ENCODE measurements around the gene TET2.

TET2 gene

DNA sequence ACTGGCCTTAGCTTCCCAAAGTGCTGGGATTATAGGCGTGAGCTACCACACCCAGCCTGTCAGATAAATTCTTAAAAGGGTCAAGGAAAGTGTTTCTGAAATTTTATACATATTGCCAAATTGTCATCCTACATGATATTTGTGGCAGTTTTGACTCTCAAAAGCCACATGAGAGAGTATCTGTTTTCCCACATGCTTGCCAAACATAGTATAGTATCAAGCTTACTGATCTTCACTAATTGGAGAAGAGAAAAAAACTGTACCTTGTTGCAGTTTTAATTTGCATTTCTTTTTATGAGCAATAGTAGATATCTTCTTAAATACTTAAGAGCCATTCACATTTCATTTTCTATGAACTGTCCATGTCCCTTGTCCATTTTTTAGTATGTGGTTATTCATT lies 83.6 kb downstream of the TET2 start:
- TF ChIP-seq, protein P1, sequence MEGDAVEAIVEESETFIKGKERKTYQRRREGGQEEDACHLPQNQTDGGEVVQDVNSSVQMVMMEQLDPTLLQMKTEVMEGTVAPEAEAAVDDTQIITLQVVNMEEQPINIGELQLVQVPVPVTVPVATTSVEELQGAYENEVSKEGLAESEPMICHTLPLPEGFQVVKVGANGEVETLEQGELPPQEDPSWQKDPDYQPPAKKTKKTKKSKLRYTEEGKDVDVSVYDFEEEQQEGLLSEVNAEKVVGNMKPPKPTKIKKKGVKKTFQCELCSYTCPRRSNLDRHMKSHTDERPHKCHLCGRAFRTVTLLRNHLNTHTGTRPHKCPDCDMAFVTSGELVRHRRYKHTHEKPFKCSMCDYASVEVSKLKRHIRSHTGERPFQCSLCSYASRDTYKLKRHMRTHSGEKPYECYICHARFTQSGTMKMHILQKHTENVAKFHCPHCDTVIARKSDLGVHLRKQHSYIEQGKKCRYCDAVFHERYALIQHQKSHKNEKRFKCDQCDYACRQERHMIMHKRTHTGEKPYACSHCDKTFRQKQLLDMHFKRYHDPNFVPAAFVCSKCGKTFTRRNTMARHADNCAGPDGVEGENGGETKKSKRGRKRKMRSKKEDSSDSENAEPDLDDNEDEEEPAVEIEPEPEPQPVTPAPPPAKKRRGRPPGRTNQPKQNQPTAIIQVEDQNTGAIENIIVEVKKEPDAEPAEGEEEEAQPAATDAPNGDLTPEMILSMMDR (conservative IDR thresholded peaks at IDR 0.05; ENCODE audit: low read length) = no peak
- no peak overlapping the region for H3K4me3 ChIP-seq (ENCODE audit: low read length)
- no peak for DNase-seq (ENCODE audit: low read depth)

- H3K4me3 ChIP-seq (ENCODE audit: low read length) = no peak overlapping the region
- TF ChIP-seq, protein P1 (conservative IDR thresholded peaks at IDR 0.05; ENCODE audit: low read length) = no peak
- DNase-seq (ENCODE audit: low read depth) = no peak
These were observed 85.7 kb downstream of the TET2 start for GRCh38 chr4:105232374-105232773.

- TF ChIP-seq, protein P1 (conservative IDR thresholded peaks at IDR 0.05; ENCODE audit: low read length) = no peak
- DNase-seq (ENCODE audit: low read depth) = no peak
- H3K4me3 ChIP-seq (ENCODE audit: low read length) = no peak overlapping the region
These were observed 87.9 kb downstream of the TET2 start for GRCh38 chr4:105234582-105234981.

- no peak overlapping the region for H3K4me3 ChIP-seq (ENCODE audit: low read length)
- no peak for DNase-seq (ENCODE audit: low read depth)
- TF ChIP-seq, protein P1 (conservative IDR thresholded peaks at IDR 0.05; ENCODE audit: low read length) = no peak
These were observed 89.7 kb downstream of the TET2 start for GRCh38 chr4:105236202-105236915.

- H3K4me3 ChIP-seq (ENCODE audit: low read length) = no peak overlapping the region
- no peak for DNase-seq (ENCODE audit: low read depth)
- TF ChIP-seq, protein P1 (conservative IDR thresholded peaks at IDR 0.05; ENCODE audit: low read length) = no peak
These were observed 90.2 kb downstream of the TET2 start for GRCh38 chr4:105236916-105237311.

- H3K4me3 ChIP-seq (ENCODE audit: low read length) = no peak overlapping the region
- TF ChIP-seq, protein P1 (conservative IDR thresholded peaks at IDR 0.05; ENCODE audit: low read length) = no peak
- DNase-seq (ENCODE audit: low read depth) = no peak
These were observed 93.4 kb downstream of the TET2 start for GRCh38 chr4:105240037-105240436.

DNA sequence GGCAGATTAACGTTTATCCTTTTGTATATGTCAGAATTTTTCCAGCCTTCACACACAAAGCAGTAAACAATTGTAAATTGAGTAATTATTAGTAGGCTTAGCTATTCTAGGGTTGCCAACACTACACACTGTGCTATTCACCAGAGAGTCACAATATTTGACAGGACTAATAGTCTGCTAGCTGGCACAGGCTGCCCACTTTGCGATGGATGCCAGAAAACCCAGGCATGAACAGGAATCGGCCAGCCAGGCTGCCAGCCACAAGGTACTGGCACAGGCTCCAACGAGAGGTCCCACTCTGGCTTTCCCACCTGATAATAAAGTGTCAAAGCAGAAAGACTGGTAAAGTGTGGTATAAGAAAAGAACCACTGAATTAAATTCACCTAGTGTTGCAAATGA lies 94.8 kb downstream of the TET2 start:
- TF ChIP-seq, protein P1 (conservative IDR thresholded peaks at IDR 0.05; ENCODE audit: low read length) = no peak
- no peak overlapping the region for H3K4me3 ChIP-seq (ENCODE audit: low read length)
- no peak for DNase-seq (ENCODE audit: low read depth)
